HG03571 (cell line): ENCODE results near the gene CHRNA7.

Experiments used
- ATAC-seq: cut with Tn5 transposase; IDR thresholded peaks from one replicate; pipeline ENCODE4 v1.9.1; 2021; ENCODE audit not compliant: unreplicated experiment

CHRNA7 gene

GRCh38 chr15:32067115-32067514 lies 36.8 kb downstream of the CHRNA7 start:
- no peak for ATAC-seq

- ATAC-seq, result no peak
Observed at GRCh38 chr15:32089851-32090359, 59.6 kb downstream of the CHRNA7 start.

GRCh38 chr15:32091505-32092380 lies 61.4 kb downstream of the CHRNA7 start:
- no peak for ATAC-seq

- ATAC-seq, result no peak
Observed at GRCh38 chr15:32096213-32096612, 65.9 kb downstream of the CHRNA7 start.

GRCh38 chr15:32096916-32097617 lies 66.8 kb downstream of the CHRNA7 start:
- ATAC-seq, result no peak

GRCh38 chr15:32098033-32098432 lies 67.7 kb downstream of the CHRNA7 start:
- no peak for ATAC-seq

GRCh38 chr15:32099097-32099785 lies 68.9 kb downstream of the CHRNA7 start:
- no peak for ATAC-seq

GRCh38 chr15:32099956-32100684 lies 69.8 kb downstream of the CHRNA7 start:
- ATAC-seq, result no peak

- ATAC-seq, result no peak
Observed at GRCh38 chr15:32104061-32104995, 74.0 kb downstream of the CHRNA7 start.

GRCh38 chr15:32105258-32106241 lies 75.2 kb downstream of the CHRNA7 start:
- ATAC-seq, result no peak

GRCh38 chr15:32106401-32107381 lies 76.4 kb downstream of the CHRNA7 start:
- ATAC-seq, result no peak

- ATAC-seq, result no peak
Observed at GRCh38 chr15:32107477-32108080, 77.3 kb downstream of the CHRNA7 start.

- no peak for ATAC-seq
Observed at GRCh38 chr15:32108661-32109060, 78.3 kb downstream of the CHRNA7 start.

GRCh38 chr15:32112101-32112500 lies 81.8 kb downstream of the CHRNA7 start:
- ATAC-seq, result no peak

GRCh38 chr15:32113224-32113623 lies 82.9 kb downstream of the CHRNA7 start:
- ATAC-seq, result no peak

GRCh38 chr15:32117122-32117521 lies 86.8 kb downstream of the CHRNA7 start:
- ATAC-seq, result no peak

- ATAC-seq, result no peak
Observed at GRCh38 chr15:32119286-32119685, 89.0 kb downstream of the CHRNA7 start.
